GM23248 (cell line): ENCODE data around the gene TUBB2B.

Source experiments
- EZH2 ChIP-seq: fragments of 200-600 bp; sonication (generic); IDR thresholded peaks from 2 replicates; pipeline ENCODE4 v1.6.1; 2018; ENCODE audit warnings: antibody characterized with exemption, mild to moderate bottlenecking; ENCODE audit not compliant: insufficient read depth, poor library complexity, severe bottlenecking
- EZH2phosphoT487 ChIP-seq: fragments of 200-600 bp; sonication (generic); IDR thresholded peaks from 2 replicates; pipeline ENCODE4 v1.6.1; 2018; ENCODE audit warnings: antibody characterized with exemption, moderate library complexity, mild to moderate bottlenecking, low read depth; ENCODE audit not compliant: insufficient read depth

- no peak for TF ChIP-seq EZH2
- TF ChIP-seq EZH2phosphoT487, result no peak
Observed at GRCh38 chr6:3244003-3244831, 16.8 kb upstream of the TUBB2B start.
